ENCODE results near the gene PPM1N.
A peak's percentile ranks its signal among the peaks of the same experiment; 100 is the strongest.

Gene PPM1N

DNA sequence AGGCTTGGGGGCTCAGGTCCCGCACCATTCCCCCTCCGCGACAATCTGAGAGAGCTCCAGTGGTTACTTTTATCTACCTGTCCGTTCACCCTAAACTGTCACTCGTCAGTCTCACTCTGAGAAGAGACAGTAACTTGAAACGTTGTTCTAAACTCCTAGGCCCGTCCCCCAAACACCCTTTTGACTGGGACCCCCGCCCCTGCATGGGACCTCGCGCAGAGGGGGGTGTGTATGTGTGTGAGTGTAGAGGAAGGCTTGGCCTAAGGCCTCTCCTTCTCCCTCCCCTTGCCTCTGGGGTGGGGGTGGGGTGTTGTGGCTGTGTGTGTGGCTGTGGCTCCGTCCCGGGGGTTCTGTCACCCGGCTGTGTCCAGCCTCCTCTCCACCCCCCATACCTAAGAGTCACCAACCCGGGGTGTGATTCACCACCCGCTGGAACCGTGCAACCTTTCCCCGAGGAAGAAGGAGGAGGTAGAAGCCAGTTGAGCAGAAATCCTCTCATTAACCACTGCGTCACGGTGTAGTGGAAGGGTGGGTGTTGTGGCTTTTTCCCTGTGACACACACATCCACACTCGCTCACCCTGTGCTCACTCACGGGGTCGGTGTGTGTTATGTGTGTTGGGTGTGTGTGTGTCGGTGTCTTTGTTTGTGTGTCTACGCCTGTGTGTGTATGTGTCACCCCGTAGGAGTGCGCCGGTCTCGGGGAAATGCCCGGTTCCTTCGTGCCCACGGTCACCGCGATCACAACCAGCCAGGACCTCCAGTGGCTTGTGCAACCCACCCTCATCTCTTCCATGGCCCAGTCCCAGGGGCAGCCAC, 28.1 kb upstream of the PPM1N start:
- peak overlapping the region; percentile 66 for H3K4me3 ChIP-seq (ENCODE audit: low read depth, low read length)

DNA sequence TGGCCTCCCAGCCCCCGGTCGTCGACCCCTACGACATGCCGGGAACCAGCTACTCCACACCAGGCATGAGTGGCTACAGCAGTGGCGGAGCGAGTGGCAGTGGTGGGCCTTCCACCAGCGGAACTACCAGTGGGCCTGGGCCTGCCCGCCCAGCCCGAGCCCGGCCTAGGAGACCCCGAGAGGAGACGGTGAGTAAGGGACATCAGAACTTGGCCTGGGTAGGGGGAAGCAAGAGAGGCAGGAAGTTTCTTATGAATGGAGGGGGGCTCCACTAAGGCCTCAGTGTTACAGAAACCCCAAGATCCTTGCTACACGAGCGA, 27.5 kb upstream of the PPM1N start:
- no peak overlapping the region for H3K4me3 ChIP-seq (ENCODE audit: low read depth, low read length)

DNA sequence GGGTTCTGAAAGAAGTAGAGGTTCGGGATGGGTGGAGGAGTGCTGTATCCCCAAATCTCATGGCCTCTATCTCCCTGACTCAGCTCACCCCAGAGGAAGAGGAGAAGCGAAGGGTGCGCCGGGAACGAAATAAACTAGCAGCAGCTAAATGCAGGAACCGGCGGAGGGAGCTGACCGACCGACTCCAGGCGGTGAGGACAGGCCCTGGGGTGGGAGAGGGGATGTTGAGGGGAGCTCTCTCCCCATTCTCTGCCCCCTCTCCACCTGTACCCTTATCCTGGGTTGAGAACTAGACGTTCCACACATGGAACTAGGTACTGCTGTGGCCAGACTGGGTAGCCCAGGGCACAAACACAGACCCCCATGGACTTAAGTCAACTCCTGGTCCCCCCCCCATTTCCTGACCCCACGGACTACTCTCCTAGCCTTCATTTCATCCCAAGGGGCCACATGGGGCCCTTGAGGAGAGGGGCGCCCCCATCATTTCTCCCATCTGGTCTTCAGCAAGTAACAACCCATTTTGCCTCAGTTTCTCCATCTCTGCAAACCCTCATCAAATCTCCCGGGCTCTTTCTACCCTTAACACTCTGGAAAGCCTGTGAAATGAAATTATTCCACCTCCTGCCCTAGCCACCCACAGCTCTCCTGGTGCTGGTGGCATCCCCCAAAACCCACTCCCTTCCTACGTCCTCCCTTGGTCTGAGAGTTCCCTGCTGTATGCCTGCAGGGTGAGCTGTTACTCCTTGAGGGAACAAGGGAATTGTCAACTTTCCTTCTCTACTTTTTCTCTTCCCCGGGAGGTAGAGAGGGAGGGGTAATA, 26.9 kb upstream of the PPM1N start:
- no peak overlapping the region for H3K4me3 ChIP-seq (ENCODE audit: low read depth, low read length)

DNA sequence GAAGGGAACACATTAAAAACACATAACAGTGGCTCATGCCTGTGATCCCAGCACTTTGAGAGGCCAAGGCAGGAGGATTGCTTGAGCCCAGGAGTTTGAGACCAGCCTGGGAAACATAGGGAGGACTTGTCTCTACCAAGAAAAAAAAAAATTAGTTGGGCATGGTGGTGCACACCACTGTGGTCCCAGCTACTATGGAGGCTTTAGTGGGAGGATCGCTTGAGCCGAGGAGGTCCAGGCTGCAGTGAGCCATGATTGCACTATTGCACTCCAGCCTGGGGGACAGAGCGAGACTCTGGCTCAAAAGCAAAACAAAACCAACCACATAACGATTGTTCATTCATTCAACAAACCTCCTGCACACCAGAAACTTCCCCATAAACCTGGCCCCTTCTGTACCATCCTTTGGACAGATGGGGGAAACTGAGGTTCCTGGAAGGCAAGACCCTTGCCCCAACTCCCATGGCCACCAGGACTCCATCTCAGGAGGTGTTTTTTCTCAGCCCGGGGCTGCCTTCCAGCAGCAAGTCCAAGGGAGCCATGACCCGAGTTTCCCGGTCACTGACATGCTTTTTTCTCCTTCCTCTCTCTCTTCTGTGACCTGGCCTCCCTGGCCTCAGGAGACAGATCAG, 26.2 kb upstream of the PPM1N start:
- peak overlapping the region; percentile 20 for H3K4me3 ChIP-seq (ENCODE audit: low read depth, low read length)

DNA sequence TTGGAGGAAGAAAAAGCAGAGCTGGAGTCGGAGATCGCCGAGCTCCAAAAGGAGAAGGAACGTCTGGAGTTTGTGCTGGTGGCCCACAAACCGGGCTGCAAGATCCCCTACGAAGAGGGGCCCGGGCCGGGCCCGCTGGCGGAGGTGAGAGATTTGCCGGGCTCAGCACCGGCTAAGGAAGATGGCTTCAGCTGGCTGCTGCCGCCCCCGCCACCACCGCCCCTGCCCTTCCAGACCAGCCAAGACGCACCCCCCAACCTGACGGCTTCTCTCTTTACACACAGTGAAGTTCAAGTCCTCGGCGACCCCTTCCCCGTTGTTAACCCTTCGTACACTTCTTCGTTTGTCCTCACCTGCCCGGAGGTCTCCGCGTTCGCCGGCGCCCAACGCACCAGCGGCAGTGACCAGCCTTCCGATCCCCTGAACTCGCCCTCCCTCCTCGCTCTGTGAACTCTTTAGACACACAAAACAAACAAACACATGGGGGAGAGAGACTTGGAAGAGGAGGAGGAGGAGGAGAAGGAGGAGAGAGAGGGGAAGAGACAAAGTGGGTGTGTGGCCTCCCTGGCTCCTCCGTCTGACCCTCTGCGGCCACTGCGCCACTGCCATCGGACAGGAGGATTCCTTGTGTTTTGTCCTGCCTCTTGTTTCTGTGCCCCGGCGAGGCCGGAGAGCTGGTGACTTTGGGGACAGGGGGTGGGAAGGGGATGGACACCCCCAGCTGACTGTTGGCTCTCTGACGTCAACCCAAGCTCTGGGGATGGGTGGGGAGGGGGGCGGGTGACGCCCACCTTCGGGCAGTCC, 25.5 kb upstream of the PPM1N start:
- H3K4me3 ChIP-seq (ENCODE audit: low read depth, low read length), result peak overlapping the region; percentile 20

DNA sequence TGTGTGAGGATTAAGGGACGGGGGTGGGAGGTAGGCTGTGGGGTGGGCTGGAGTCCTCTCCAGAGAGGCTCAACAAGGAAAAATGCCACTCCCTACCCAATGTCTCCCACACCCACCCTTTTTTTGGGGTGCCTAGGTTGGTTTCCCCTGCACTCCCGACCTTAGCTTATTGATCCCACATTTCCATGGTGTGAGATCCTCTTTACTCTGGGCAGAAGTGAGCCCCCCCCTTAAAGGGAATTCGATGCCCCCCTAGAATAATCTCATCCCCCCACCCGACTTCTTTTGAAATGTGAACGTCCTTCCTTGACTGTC, 24.9 kb upstream of the PPM1N start:
- H3K4me3 ChIP-seq (ENCODE audit: low read depth, low read length), result no peak overlapping the region

DNA sequence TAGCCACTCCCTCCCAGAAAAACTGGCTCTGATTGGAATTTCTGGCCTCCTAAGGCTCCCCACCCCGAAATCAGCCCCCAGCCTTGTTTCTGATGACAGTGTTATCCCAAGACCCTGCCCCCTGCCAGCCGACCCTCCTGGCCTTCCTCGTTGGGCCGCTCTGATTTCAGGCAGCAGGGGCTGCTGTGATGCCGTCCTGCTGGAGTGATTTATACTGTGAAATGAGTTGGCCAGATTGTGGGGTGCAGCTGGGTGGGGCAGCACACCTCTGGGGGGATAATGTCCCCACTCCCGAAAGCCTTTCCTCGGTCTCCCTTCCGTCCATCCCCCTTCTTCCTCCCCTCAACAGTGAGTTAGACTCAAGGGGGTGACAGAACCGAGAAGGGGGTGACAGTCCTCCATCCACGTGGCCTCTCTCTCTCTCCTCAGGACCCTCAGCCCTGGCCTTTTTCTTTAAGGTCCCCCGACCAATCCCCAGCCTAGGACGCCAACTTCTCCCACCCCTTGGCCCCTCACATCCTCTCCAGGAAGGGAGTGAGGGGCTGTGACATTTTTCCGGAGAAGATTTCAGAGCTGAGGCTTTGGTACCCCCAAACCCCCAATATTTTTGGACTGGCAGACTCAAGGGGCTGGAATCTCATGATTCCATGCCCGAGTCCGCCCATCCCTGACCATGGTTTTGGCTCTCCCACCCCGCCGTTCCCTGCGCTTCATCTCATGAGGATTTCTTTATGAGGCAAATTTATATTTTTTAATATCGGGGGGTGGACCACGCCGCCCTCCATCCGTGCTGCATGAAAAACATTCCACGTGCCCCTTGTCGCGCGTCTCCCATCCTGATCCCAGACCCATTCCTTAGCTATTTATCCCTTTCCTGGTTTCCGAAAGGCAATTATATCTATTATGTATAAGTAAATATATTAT, 24.3 kb upstream of the PPM1N start:
- no peak overlapping the region for H3K4me3 ChIP-seq (ENCODE audit: low read depth, low read length)

DNA sequence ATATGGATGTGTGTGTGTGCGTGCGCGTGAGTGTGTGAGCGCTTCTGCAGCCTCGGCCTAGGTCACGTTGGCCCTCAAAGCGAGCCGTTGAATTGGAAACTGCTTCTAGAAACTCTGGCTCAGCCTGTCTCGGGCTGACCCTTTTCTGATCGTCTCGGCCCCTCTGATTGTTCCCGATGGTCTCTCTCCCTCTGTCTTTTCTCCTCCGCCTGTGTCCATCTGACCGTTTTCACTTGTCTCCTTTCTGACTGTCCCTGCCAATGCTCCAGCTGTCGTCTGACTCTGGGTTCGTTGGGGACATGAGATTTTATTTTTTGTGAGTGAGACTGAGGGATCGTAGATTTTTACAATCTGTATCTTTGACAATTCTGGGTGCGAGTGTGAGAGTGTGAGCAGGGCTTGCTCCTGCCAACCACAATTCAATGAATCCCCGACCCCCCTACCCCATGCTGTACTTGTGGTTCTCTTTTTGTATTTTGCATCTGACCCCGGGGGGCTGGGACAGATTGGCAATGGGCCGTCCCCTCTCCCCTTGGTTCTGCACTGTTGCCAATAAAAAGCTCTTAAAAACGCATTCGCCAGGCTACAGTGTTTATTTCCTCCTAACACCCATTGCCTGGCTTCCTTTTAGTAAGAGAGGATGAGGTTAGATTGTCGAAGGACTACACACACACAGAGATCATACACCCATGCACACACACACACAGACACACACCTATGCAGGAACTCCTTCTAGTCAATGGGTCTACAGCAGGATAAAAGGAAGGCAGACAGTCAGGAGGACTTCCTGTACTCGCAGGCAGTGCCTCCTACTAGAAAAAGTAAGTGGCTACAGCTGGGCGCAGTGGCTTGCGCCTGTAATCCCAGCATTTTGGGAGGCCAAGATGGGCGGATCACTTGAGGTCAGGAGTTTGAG, 23.4 kb upstream of the PPM1N start:
- no peak overlapping the region for H3K4me3 ChIP-seq (ENCODE audit: low read depth, low read length)

DNA sequence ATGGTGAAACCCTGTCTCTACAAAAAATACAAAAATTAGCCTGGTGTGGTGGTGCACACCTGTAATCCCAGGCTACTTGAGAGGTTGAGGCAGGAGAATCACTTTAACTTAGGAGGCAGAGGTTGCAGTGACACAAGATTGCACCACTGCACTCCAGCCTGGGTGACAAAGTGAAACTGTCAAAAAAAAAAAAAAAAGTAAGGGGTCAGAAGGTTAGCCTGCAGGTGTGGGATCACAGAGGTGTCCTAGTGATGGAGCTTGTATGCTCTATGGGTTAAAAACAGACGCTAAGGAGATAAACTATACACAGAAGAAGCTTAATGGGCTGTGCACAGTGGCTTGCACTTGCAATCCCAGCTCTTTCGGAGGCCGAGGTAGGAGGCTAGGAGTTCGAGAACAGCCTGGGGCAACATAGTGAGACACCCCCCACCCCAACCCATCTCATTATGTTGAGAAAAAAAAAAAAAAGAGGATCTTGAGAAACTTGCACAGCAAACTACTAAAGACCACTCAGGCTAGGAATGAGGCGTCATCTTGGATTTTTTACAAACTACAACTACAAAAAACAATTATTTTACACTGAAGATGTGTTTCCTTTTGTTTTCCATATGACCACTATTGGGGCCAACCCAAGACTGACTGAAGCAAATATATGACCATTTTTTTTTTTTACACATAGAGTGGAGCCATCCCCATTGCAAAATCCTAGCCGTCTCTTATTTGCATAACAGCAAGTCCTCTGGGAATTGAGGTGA, 22.5 kb upstream of the PPM1N start:
- no peak overlapping the region for H3K4me3 ChIP-seq (ENCODE audit: low read depth, low read length)

DNA sequence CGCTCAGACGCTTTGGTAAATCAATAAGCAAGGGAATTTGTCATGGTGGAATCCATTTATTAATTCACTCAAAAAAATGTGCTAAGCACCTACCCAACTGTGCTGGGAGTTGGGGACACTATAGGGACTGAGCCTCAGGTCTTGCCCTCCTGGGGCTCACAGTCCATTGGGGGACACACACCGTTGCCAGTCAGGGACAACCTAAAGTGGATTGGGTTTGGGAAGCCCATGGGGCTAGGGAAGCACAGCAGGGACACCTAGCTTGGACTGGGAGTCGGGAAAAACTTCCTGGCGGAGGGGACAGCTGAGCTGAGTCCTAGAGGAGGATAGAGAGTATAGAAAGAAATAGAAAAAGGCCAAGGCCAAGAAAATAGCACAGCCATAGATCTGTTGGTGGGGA, 21.9 kb upstream of the PPM1N start:
- H3K4me3 ChIP-seq (ENCODE audit: low read depth, low read length), result no peak overlapping the region

DNA sequence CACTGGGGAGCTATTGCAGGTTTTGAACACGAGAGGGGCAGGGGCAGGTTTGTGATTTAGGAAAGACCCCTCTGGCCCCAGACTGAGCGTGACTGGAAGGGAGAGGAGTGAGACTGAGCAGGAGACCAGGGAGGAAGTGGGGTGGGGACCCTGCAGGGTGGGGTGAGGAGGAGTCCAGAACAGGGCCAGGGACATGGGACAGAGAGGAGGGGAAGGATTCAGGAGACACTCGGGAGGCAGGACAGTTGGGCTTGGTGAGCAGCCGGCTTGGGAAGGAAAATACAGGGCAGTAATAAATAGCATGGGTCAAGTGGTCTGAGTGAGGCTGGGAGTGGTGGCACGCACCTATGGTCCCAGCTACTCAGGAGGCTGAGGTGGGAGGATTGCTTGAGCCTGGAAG, 21.1 kb upstream of the PPM1N start:
- H3K4me3 ChIP-seq (ENCODE audit: low read depth, low read length), result no peak overlapping the region

DNA sequence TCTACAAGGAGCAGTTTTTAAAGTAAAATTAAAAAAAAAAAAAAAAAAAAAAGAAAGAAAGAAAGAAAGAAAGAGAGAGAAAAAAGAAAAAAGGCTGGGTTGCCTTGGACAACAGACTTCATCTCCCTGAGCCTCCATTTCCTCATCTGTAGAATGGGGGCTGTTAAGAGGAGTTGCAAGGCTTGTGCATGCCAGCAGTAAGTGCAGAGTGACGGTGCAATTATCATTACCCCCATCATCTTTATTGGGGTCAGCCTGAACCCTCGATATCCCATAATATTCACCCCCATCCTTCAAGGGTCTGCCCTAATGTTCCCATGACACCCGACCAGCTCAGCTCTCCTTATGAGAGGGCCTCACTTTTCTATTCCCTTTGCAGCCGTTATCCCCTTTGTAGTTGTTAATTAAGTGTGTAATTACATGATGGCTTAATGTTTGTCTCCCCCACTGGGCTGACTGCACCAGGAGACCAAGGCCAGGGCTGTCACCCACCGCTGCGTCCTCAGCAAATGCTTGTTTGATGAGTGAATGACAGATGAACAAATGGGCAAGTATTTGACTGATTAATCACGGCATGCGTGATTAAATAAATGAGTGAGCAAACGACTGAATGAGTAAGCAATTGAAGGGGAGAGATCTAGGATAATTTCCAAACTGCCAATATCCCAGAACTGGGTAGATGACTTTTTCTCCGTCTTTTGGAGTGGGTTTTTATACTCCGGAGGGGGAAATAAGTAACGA, 20.4 kb upstream of the PPM1N start:
- no peak overlapping the region for H3K4me3 ChIP-seq (ENCODE audit: low read depth, low read length)

DNA sequence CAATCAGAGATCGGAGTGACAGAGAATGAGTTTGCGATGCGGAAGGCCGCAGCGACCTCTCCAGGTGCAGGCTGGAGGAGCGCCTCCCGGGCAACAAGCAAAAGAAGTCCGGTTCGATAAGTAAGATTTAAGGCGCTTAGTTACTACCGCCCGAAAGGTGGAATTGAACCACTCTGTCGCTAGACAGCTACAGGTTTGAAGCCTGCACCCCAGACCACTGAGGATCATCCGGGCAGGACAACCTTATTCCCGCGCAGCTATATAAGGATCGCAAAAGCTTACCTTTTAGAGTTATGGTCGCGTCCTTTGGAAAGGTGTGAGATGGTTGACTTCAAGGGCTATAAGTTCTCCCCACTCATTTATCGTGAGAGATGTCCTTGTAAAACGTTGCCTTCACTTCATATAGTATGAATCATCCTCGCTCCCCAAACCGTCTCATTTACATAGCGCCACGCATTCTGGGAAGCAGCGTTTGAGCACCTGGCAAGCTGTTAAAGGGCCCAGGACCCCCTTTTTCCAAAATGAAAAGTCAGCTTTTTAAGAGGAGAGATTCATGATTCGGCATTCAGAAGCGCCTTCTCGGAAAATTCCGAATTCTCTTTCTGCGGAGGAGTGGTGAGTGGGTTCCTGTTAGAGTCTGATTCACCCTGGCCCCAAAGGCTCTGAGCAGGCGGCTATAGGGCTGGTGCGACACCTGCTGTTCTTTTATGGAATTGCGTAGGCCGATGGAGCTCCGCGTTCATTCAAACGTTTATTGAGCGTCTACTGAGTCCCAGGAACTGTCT, 19.6 kb upstream of the PPM1N start:
- peak overlapping the region; percentile 39 for H3K4me3 ChIP-seq (ENCODE audit: low read depth, low read length)

DNA sequence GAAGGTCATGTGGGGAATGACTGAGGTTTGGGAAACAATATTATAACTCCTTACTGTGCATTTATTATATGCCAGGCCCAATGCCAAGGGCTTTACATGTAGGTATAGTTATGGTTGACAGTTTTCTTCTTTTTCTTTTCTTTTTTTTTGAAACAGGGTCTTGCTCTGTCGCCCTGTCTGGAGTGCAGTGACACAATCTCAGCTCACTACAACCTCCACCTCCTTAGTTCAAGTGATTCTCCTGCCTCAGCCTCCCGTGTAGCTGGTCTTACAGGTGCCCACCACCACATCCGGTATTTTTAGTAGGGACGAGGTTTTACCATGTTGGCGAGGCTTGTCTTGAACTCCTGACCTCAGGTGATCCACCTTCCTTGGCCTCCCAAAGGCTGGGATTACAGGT, 15.2 kb upstream of the PPM1N start:
- H3K4me3 ChIP-seq (ENCODE audit: low read depth, low read length), result no peak overlapping the region

DNA sequence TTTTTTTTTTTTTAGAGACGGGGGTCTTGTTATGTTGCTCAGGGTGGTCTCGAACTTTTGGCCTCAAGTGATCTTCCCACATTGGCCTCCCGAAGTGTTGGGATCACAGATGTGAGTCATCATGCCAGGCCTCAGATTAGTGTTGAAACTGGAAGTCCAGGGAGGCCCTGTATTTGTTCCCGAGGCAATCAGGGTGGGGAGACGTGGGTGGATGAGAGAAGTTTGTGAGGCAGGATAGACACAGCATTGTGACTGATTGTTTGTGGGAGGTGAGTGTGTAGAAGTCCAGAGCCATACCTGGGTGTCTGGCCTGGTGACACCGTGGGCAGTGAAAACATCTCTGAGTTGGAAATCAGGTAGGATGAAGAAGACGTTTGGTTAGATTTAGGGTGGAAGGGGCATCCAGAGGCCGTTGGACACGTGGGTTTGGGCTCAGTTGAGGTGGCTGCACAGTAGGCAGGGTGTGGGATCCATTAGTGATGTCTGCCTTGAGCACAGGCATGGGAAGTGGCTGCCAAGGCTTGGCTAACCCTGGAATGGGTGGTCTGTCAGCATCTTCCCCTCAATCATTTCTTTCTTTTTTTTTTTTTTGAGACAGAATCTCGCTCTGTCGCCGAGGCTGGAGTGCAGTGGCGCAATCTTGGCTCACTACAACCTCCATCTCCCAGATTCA, 13.8 kb upstream of the PPM1N start:
- H3K4me3 ChIP-seq (ENCODE audit: low read depth, low read length), result no peak overlapping the region

DNA sequence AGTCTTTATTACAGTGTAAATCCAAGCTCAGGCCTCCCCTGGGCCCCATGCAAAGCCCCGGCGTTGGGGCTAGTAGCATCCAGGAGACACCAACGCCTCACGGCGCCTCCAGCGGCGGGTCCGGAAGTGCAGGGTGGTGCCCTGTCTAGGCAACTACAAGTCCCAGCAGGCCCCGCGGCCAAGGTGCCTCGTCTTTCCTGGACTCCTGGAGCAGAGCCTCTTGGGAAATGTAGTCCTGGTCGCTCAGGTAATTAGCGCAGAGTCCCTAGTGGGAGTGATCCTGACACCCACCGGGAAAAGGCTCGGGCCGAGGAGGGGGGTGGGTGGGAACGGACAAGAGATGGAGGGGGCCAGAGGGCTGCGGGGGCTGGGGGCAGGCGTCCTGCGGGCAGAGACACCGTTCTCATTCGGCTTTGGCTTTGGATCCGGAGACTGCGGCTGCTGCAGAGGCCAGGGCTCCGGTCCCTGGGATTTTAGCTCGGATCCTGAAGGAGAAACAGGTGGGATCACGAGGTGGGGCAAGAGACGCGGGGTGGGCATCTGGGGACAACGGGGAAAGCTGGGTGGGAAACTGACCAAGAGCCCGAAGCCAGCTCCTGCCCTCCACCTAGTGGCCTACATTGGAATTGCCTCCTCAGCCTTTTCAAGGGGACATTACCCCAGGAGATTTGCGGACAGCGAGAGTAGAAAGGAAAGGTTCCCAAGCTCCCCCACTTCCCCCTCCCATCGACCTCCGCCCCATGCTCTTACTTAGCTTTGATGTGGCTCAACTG, 12.8 kb upstream of the PPM1N start:
- H3K4me3 ChIP-seq (ENCODE audit: low read depth, low read length), result peak overlapping the region; percentile 41

All from iPS-11a (cell line).